A673 (cell line): ENCODE results near the gene TRPM3. TPM values are rescaled to one million over a fixed set of nuclear protein-coding genes. Genes with fewer than 3 reads are reported as not detected.

ENCODE experiments used
- BruUV-seq: library from RNA; stranded (reverse); fragments of 400-500 nt; replicated peaks from 2 replicates; lab custom pipeline; 2021; lab: Mats Ljungman, UMichigan
- CTCF ChIA-PET: fragments of 300-600 bp; sonication (Branson Sonifier 250); formaldehyde crosslinking; loops from one replicate; lab custom pipeline; 2022; ENCODE audit warnings: antibody characterized with exemption; lab: Charles Lee
- POLR2A ChIA-PET: fragments of 300-600 bp; sonication (Branson Sonifier 250); formaldehyde crosslinking; loops from one replicate; lab custom pipeline; 2022; ENCODE audit warnings: antibody characterized with exemption; ENCODE audit not compliant: low non-redundant PET; lab: Charles Lee
- DNase-seq: peaks from one replicate; pipeline ENCODE4 v3.0.0-alpha.2; 2015; ENCODE audit warnings: low spot score
- H3K27ac ChIP-seq: fragments of 200-600 bp; sonication (generic); 2 replicates; pipeline ENCODE4 v1.5.1; 2016; ENCODE audit warnings: mixed run types, low read depth, mild to moderate bottlenecking, mixed read lengths, antibody characterized with exemption, low read length; ENCODE audit not compliant: poor library complexity, severe bottlenecking
- H3K27me3 ChIP-seq: fragments of 200-600 bp; sonication (generic); replicated peaks from 2 replicates; pipeline ENCODE4 v1.6.1; 2017; ENCODE audit warnings: mixed run types, low read depth, mild to moderate bottlenecking, mixed read lengths, antibody characterized with exemption, low read length; ENCODE audit not compliant: insufficient read depth, poor library complexity
- H3K36me3 ChIP-seq: fragments of 200-600 bp; sonication (generic); 2 replicates; pipeline ENCODE4 v1.6.1; 2016; ENCODE audit warnings: mixed run types, mild to moderate bottlenecking, mixed read lengths, antibody characterized with exemption, low read length; ENCODE audit not compliant: insufficient read depth, poor library complexity, severe bottlenecking
- H3K4me1 ChIP-seq: fragments of 200-600 bp; sonication (generic); 2 replicates; pipeline ENCODE4 v1.6.1; 2017; ENCODE audit warnings: mixed run types, mild to moderate bottlenecking, mixed read lengths, antibody characterized with exemption, low read length; ENCODE audit not compliant: insufficient read depth, poor library complexity, severe bottlenecking
- H3K4me3 ChIP-seq: fragments of 200-600 bp; sonication (generic); 2 replicates; pipeline ENCODE4 v1.5.1; 2016; ENCODE audit warnings: low read depth, mixed run types, mild to moderate bottlenecking, mixed read lengths, low read length; ENCODE audit not compliant: poor library complexity, severe bottlenecking
- H3K9me3 ChIP-seq: fragments of 200-600 bp; sonication (generic); 2 replicates; pipeline ENCODE4 v1.6.1; 2016; ENCODE audit warnings: mixed run types, low read depth, mild to moderate bottlenecking, mixed read lengths, antibody characterized with exemption, low read length; ENCODE audit not compliant: poor library complexity, severe bottlenecking
- CTCF ChIP-seq: fragments of 300-800, 200-600 bp; sonication (generic); conservative IDR thresholded peaks from 2 replicates; pipeline ENCODE4 v1.5.1; 2017; ENCODE audit warnings: low read depth, mild to moderate bottlenecking, antibody characterized with exemption, low read length, moderate library complexity, mixed read lengths
- EZH2 ChIP-seq: fragments of 200-600 bp; sonication (generic); IDR thresholded peaks from 2 replicates; pipeline ENCODE4 v1.6.1; 2017; ENCODE audit warnings: borderline replicate concordance, low read depth, mild to moderate bottlenecking, mixed read lengths, antibody characterized with exemption, low read length; ENCODE audit not compliant: poor library complexity, severe bottlenecking
- intact Hi-C: fragments of 100-400 bp; cut with micrococcal nuclease; formaldehyde crosslinking; loops from one replicate; pipeline ENCODE4 v1.10.0; 2022; ENCODE audit not compliant: unreplicated experiment
- total RNA-seq: library from RNA; stranded (reverse); gene quantifications from 2 replicates; pipeline ENCODE4 v1.2.3, GENCODE V29; 2021

Gene TRPM3
- total RNA-seq, 1 experiment from 2014 or later, result not detected

DNA sequence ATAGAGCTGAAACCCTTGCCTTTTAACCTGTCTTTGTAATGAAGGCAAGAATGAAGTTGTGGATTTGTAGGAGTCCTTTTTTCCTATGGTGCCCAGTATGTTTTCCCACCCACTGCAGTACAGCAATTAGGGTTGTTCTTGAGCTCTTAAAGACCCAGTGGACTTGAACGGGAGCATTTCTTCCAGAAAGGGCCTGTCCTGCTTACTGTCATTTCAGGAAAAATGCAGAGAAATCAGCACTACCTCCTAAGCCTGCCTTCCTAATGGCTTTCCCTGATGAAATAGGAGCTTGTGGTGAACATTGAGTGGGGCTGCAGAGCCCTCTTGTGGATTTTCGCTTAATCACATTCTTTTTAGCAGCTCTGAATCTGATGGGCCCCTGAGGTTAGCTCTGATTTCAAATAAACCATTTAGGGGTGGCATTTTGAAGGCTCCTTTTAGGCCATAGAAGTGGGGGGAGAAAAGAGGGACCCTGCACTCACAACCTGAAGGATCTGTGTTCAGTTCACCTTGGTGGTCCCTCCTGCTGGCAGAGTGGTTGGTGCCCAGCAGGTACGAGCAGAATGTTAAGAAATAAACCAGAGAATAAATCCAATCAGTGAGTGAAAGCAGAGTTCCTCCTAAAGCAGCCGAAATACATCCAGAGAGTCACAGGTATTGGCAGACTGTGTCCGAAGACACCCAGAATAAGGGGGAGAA, 519.0 kb downstream of the TRPM3 start:
- Histone ChIP-seq H3K4me1 (peaks cover 22% of the 10 kb centered on the region), H3K36me3 (no peaks in the 10 kb centered on the region), H3K9me3 (no peaks in the 10 kb centered on the region), H3K4me3 (no peak overlapping the region), H3K27me3 (no peaks in the 10 kb centered on the region), H3K27ac (no peak overlapping the region)
- POLR2A ChIA-PET, result interaction anchor here (0.5 to 0.6 kb wide), 2 partner anchors 183 to 1776 kb away, joined by 3 to 8 read pairs; no protein-coding TSS in a partner anchor
- peak; percentile 81 for DNase-seq
- no TSS peak for BruUV-seq
- peak; percentile 81 for TF ChIP-seq CTCF
- TF ChIP-seq EZH2, result no peak
- intact Hi-C loops, result loop anchor here (1.0 to 5.0 kb wide), 3 partner anchors 262 to 630 kb away; no protein-coding TSS in a partner anchor
- CTCF ChIA-PET, result interaction anchor here (0.6 to 1.9 kb wide), 11 partner anchors 13 to 1180 kb away, joined by 3 to 20 read pairs (median 4); no protein-coding TSS in a partner anchor

DNA sequence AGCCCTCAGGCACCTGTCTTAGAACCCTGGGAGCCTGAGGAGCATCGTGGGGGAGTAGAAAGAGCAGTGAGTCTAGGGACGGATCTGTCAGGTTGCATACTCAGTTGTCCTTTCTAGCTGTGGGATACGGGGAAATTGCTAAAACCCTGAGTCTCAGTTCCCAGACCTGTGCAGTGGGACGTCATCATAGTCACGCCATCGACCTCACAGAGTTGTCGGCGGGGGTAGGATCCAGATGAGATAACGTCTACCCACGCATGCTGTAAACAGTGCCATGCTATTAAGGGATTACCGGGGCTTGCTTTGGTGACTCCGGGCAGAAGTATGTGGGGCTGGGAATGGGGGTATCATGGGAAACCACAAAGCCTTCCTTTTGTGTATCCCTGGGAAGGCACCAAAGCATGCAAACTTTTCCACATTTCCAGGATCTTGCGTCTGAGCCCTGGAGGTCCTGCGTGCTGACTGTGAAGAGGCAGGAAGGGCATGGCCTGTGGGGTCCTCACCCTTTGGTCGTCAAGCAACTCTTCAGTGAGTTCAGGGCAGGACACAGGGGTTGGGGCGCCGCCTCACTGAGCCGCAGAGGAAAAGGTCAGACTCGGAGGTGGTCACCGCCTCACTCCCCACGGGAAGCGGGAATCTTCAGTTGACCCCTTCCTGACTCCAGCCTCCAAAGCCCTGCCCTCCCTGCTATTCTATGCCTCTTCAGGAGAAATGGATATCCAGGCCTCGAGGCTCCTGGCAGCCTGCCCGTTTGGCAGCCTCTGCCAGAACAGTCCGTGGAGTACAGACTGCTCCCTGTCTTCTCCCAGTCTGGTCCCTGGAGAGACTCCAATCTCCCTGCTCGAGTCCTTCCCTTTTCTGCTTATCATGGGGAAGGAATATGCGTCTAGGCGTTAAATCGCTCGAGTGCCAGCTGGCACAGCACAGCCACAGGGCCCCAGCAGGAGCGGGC, 520.1 kb downstream of the TRPM3 start:
- POLR2A ChIA-PET, result interaction anchor here (0.6 kb wide), 1 partner anchor 1775 kb away, joined by 3 read pairs; no protein-coding TSS in a partner anchor
- H3K9me3 ChIP-seq, result no peaks in the 10 kb centered on the region
- H3K4me1 ChIP-seq, result peaks cover 22% of the 10 kb centered on the region
- H3K27me3 ChIP-seq, result no peaks in the 10 kb centered on the region
- H3K27ac ChIP-seq, result peak overlapping the region; percentile 19
- intact Hi-C loops, result loop anchor here (2.0 to 5.0 kb wide), 2 partner anchors 76 to 489 kb away; no protein-coding TSS in a partner anchor
- no peaks in the 10 kb centered on the region for H3K36me3 ChIP-seq
- peak; percentile 84 for DNase-seq
- CTCF ChIA-PET, result interaction anchor here (1.4 to 1.9 kb wide), 3 partner anchors 263 to 670 kb away, joined by 3 to 7 read pairs (median 5); no protein-coding TSS in a partner anchor
- no peak for TF ChIP-seq CTCF
- no peak for TF ChIP-seq EZH2
- peak overlapping the region; percentile 19 for H3K4me3 ChIP-seq
- no TSS peak for BruUV-seq

- ChIA-PET CTCF (no interaction called here), POLR2A (no interaction called here)
- DNase-seq, result no peak
- Histone ChIP-seq H3K4me3 (no peak overlapping the region), H3K4me1 (peaks cover 22% of the 10 kb centered on the region), H3K9me3 (no peaks in the 10 kb centered on the region), H3K27ac (no peak overlapping the region), H3K27me3 (no peaks in the 10 kb centered on the region), H3K36me3 (no peaks in the 10 kb centered on the region)
- no peak for TF ChIP-seq EZH2
- TF ChIP-seq CTCF, result no peak
- no TSS peak for BruUV-seq
- intact Hi-C loops, result loop anchor here (2.0 to 5.0 kb wide), 2 partner anchors 76 to 488 kb away; no protein-coding TSS in a partner anchor
Measured at GRCh38 chr9:70600506-70600905, 520.9 kb downstream of the TRPM3 start.
